Activated CD8-positive, alpha-beta T cell treated with anti-CD3 and anti-CD28 coated beads for 36 hours (primary cell): ENCODE data around the gene DIPK1A. TPM values are rescaled to one million over a fixed set of nuclear protein-coding genes. Genes with fewer than 3 reads are reported as not detected.

Experiments
- ATAC-seq: fragments of 200-7000 bp; cut with Tn5 transposase; one replicate; pipeline ENCODE4 v1.10.0; 2021; ENCODE audit warnings: mild to moderate bottlenecking, moderate library complexity
- CTCF ChIA-PET: fragments of 350-600 bp; sonication (Branson Sonifier 250); formaldehyde crosslinking; loops from one replicate; lab custom pipeline; 2021; ENCODE audit warnings: antibody characterized with exemption; lab: Charles Lee
- POLR2A ChIA-PET: fragments of 350-600 bp; sonication (Branson Sonifier 250); formaldehyde crosslinking; loops from one replicate; lab custom pipeline; 2021; ENCODE audit warnings: antibody characterized with exemption; lab: Charles Lee
- DNase-seq: peaks from one replicate; pipeline ENCODE4 v3.0.0-alpha.2; 2020
- H3K27ac Mint-ChIP-seq: one replicate; pipeline ENCODE4 v1.8.0; 2021; ENCODE audit warnings: mild to moderate bottlenecking, mixed read lengths
- H3K27me3 Mint-ChIP-seq: one replicate; pipeline ENCODE4 v1.8.0; 2021; ENCODE audit warnings: mixed read lengths
- H3K36me3 Mint-ChIP-seq: one replicate; pipeline ENCODE4 v1.8.0; 2021; ENCODE audit warnings: low read depth, mixed read lengths
- H3K4me1 Mint-ChIP-seq: one replicate; pipeline ENCODE4 v1.8.0; 2021; ENCODE audit warnings: low read depth, mixed read lengths
- H3K4me3 Mint-ChIP-seq: one replicate; pipeline ENCODE4 v1.8.0; 2021; ENCODE audit warnings: mild to moderate bottlenecking, moderate library complexity, mixed read lengths
- H3K9me3 Mint-ChIP-seq: one replicate; pipeline ENCODE4 v1.8.0; 2021; ENCODE audit warnings: mixed read lengths
- intact Hi-C: fragments of 100-400 bp; cut with micrococcal nuclease; formaldehyde crosslinking; loops from one replicate; pipeline ENCODE4 v1.10.0; 2022
- total RNA-seq, 2 experiments: library from RNA; stranded (reverse); gene quantifications; one replicate each; pipeline ENCODE4 v1.2.3, GENCODE V29; 2021
- TF ChIP-seq, protein P1 (sequence below): fragments of 200-600 bp; IDR thresholded peaks from one replicate; pipeline ENCODE4 v1.8.0; 2022; ENCODE audit warnings: antibody characterized with exemption, mild to moderate bottlenecking

The DIPK1A gene
- total RNA-seq, 2 experiments from 2014 or later: 8.1 to 9.0 TPM

DNA sequence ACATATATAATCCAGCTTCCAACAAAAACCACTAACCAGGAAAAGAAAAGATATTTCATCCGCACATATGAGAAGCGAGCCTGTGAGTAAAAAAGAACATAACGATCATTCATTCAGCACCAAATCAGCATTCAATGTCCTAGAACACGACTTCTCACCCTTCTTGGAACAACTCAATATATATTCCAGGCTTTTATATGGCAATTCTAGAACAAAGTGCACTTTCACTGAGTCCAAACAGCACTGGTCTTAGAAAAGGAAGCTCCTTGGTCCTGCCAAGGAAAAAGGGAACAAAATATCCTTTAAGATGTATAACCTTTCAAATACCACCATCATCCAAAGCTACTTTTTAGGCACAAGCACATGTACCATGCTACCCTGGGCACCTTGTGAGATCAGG is 84.9 kb downstream of the DIPK1A start:
- Mint-ChIP-seq H3K4me3 (no peak overlapping the region), H3K27ac (no peak overlapping the region), H3K4me1 (peaks cover 22% of the 10 kb centered on the region), H3K9me3 (peaks cover 7% of the 10 kb centered on the region), H3K27me3 (no peaks in the 10 kb centered on the region), H3K36me3 (peaks cover 19% of the 10 kb centered on the region)
- DNase-seq (no peak), ATAC-seq (no peak)
- intact Hi-C loops: no loop called here
- TF ChIP-seq, protein P1, sequence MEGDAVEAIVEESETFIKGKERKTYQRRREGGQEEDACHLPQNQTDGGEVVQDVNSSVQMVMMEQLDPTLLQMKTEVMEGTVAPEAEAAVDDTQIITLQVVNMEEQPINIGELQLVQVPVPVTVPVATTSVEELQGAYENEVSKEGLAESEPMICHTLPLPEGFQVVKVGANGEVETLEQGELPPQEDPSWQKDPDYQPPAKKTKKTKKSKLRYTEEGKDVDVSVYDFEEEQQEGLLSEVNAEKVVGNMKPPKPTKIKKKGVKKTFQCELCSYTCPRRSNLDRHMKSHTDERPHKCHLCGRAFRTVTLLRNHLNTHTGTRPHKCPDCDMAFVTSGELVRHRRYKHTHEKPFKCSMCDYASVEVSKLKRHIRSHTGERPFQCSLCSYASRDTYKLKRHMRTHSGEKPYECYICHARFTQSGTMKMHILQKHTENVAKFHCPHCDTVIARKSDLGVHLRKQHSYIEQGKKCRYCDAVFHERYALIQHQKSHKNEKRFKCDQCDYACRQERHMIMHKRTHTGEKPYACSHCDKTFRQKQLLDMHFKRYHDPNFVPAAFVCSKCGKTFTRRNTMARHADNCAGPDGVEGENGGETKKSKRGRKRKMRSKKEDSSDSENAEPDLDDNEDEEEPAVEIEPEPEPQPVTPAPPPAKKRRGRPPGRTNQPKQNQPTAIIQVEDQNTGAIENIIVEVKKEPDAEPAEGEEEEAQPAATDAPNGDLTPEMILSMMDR: no peak
- CTCF ChIA-PET: interaction anchor here (0.7 to 4.9 kb wide), 8 partner anchors 9 to 117 kb away, joined by 3 to 36 read pairs (median 4); no protein-coding TSS in a partner anchor
- POLR2A ChIA-PET: interaction anchor here (0.8 kb wide), 1 partner anchor 51 kb away, joined by 3 read pairs; no protein-coding TSS in a partner anchor

DNA sequence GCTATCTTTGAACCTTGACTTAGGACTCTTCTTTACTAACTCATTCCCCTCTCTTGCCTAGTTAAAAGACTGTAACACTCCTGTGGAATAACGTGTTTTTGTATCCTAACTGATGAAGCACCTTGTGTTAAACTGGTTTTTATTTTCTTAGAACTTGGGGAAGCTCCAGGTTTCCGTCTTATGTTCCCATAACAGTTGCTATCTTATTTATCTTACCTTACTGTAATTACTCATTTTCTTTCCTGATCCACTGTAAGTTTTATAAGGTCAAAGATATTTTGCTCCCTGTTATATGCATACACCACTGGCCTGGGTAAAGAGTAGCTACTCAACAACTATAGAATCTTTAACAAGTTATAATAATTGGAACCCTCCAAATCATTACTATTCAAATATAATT is 86.3 kb downstream of the DIPK1A start:
- no peak for ATAC-seq
- peaks cover 7% of the 10 kb centered on the region for H3K9me3 Mint-ChIP-seq
- H3K4me1 Mint-ChIP-seq: peaks cover 27% of the 10 kb centered on the region
- H3K27me3 Mint-ChIP-seq: no peaks in the 10 kb centered on the region
- no peak overlapping the region for H3K4me3 Mint-ChIP-seq
- POLR2A ChIA-PET: interaction anchor here (0.6 to 1.4 kb wide), 2 partner anchors 82 to 87 kb away, joined by 3 read pairs; no protein-coding TSS in a partner anchor
- DNase-seq: no peak
- TF ChIP-seq, protein P1: no peak
- intact Hi-C loops: no loop called here
- peaks cover 19% of the 10 kb centered on the region for H3K36me3 Mint-ChIP-seq
- H3K27ac Mint-ChIP-seq: no peak overlapping the region
- CTCF ChIA-PET: interaction anchor here (1.0 to 4.6 kb wide), 5 partner anchors 10 to 119 kb away, joined by 3 to 25 read pairs (median 4); no protein-coding TSS in a partner anchor

DNA sequence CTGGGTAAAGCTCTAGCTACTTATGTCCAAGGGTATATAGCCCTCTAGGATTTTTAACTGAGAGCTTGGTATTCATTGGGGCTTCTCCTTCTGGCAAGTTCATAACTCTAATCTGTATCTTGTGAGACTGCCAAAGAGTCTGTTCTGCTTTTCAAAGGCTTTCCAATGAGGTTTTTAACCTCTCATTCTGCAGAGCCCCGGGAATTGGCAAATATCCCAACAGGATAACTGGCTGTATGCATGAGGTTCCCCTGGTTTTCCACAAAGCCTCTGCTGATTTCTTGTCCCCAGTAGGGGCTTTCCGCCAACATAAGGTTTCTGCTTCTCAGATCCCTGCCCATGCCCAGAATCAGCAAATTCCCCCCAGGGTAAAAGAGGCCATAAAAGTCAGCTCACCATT is 88.5 kb downstream of the DIPK1A start:
- no peak for ATAC-seq
- peaks cover 7% of the 10 kb centered on the region for H3K9me3 Mint-ChIP-seq
- H3K27me3 Mint-ChIP-seq: no peaks in the 10 kb centered on the region
- ChIA-PET POLR2A (no interaction called here), CTCF (interaction anchor here (1.0 to 2.2 kb wide), 3 partner anchors 9 to 121 kb away, joined by 3 to 6 read pairs (median 4); no protein-coding TSS in a partner anchor)
- no peak overlapping the region for H3K4me3 Mint-ChIP-seq
- H3K4me1 Mint-ChIP-seq: peaks cover 21% of the 10 kb centered on the region
- H3K27ac Mint-ChIP-seq: no peak overlapping the region
- intact Hi-C loops: no loop called here
- TF ChIP-seq, protein P1: no peak
- peaks cover 19% of the 10 kb centered on the region for H3K36me3 Mint-ChIP-seq
- no peak for DNase-seq

GRCh38 chr1:92870591-92870990 is 90.7 kb downstream of the DIPK1A start:
- TF ChIP-seq, protein P1: no peak
- intact Hi-C loops: no loop called here
- no peak overlapping the region for H3K4me3 Mint-ChIP-seq
- H3K9me3 Mint-ChIP-seq: peaks cover 7% of the 10 kb centered on the region
- DNase-seq (no peak), ATAC-seq (no peak)
- CTCF ChIA-PET: interaction anchor here (2.0 to 4.8 kb wide), 2 partner anchors 12 to 89 kb away, joined by 7 to 40 read pairs; no protein-coding TSS in a partner anchor
- peaks cover 22% of the 10 kb centered on the region for H3K36me3 Mint-ChIP-seq
- H3K4me1 Mint-ChIP-seq: peaks cover 15% of the 10 kb centered on the region
- POLR2A ChIA-PET: no interaction called here
- no peaks in the 10 kb centered on the region for H3K27me3 Mint-ChIP-seq
- H3K27ac Mint-ChIP-seq: no peak overlapping the region

DNA sequence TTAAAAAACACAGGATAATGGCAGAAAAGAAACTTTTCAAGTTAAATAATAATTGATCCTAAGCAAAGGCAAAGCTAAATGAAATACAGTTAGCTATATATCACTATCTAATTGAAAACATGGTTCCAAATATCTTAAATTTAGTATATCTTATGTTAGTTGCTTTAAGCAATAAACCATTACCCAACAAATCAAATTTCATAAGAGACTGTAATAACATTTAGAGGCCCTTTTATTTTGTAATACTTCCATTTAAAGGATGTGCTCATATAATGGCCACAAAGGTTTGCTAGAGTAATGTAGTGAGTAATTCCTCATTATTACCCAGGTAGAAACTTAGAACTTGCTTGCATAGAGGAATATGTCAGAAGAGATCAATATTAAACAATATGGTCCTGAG is 97.1 kb downstream of the DIPK1A start:
- no peak overlapping the region for H3K4me3 Mint-ChIP-seq
- POLR2A ChIA-PET: no interaction called here
- no peak overlapping the region for H3K27ac Mint-ChIP-seq
- H3K4me1 Mint-ChIP-seq: peaks cover 9% of the 10 kb centered on the region
- ATAC-seq (no peak), DNase-seq (no peak)
- H3K36me3 Mint-ChIP-seq: peaks cover 3% of the 10 kb centered on the region
- intact Hi-C loops: no loop called here
- TF ChIP-seq, protein P1: no peak
- CTCF ChIA-PET: interaction anchor here (1.5 to 5.3 kb wide), 2 partner anchors 96 to 130 kb away, joined by 7 to 42 read pairs; partner anchors contain the start of gene DIPK1A
- no peaks in the 10 kb centered on the region for H3K9me3 Mint-ChIP-seq
- no peaks in the 10 kb centered on the region for H3K27me3 Mint-ChIP-seq
